ENCODE data around the gene GNG7.
"Not testable (repeated sequence)": the region's sequence is repeated elsewhere in the genome, so short reads cannot be mapped to it uniquely, and the experiment has no call there.

The GNG7 gene

DNA sequence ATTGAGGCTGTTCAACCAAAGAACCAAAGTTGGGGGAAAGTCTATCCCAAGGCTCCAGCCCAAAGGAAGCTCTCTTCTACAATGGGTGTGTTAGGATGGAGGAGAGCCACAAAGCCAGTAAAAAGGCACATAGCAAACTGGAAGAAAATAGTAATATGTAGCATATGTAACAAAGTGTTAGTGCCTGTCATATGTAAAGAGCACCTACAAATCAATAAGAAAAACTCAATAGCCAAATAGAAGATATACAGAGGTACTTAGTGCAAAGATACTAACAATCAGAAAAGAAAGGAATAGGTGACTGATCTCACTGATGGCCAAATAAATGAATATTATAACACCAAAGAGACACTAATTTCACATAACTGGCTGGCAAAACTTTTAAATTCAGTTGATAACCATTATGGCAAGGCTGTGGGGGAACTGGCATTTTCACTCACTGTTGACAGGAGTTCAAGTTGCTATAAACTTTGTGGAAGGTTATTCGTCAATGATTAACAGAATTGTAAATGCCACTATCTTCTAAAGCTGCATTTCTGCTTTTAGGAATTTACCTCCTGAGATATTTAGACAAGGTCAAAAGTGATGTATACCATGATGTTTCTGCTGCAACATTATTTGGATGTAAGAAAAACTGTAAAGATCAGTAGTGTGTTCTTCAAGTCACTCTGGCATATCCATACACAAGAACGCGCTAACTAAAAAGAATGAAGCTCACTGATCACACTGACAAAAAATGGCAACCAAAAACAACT, 110.8 kb downstream of the GNG7 start:
- DNase-seq: no peak

- DNase-seq: no peak
These were observed 111.7 kb downstream of the GNG7 start for GRCh38 chr19:2590630-2591399.

DNA sequence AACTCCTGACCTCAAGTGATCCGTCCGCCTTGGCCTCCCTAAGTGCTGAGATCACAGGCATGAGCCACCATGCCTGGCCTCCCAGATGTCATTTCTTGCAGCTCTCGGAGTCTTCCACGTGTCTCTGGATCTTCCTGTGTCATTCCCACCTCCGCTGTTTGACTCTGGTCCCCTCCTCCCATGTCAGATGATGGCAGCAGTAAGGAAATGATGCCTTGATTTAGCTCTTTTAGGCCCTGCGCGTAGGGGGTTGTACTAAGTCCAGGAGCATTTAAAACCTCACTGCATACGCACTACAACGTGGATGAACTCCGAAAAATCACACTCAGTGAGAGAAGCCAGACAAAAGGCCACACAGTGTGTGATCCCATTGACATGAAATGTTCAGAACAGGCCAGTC, 113.1 kb downstream of the GNG7 start:
- DNase-seq: no peak

DNA sequence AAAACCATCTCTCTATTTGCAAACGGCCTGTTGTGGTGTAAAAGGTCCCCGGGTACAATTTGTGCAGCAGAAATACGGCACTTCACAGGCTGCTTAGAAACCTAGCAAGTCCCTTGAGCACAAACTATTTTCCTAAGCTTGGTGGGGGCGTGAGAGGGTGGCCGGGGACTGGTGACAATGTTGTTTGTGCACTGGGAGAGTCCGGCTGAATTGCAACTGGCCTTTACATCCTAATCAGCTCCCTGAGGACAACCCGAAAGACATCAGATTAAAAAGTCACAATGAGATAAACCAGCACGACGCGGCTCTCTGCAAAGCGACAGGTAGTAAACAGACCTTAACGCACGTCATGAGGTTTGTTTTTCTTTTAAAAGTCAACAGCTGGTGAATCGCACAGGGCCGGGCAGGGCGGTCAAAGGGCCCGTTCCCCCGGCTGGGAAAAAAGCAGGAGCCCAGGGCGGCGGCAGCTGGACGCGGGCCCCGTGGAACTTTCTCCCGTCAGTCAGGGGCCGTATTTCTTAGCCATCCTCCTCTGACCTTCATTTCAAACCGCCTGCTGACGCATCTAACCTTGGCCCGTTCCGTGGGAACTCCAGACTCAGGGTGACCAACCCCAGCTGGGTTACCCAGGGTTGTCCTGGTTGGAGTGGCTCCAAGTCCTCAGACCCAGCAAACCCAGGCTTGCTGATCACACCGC, 114.3 kb downstream of the GNG7 start:
- no peak for DNase-seq

GRCh38 chr19:2587001-2587719, 115.3 kb downstream of the GNG7 start:
- DNase-seq: no peak

DNA sequence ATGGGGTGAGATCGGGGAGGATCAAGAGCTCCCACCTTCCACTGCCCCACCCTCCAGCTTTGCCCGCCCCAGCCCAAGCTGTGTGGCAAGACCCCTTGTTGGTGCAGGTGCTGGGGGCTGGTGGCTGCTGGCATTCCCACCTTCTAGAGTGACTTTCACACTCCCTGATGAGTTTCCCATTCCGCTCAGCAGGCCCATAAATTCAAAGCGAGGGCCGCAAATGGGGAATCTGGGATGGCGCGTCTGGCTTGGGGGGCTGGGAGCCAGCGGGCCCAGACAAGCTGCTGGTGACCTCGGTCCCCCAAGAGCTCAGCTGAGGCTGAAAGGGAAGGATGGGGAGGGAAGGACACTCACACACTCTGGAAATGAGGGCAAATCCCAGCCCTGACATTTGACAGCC, 116.3 kb downstream of the GNG7 start:
- DNase-seq: no peak

- no peak for DNase-seq
These were observed 118.5 kb downstream of the GNG7 start for GRCh38 chr19:2584002-2584401.

DNA sequence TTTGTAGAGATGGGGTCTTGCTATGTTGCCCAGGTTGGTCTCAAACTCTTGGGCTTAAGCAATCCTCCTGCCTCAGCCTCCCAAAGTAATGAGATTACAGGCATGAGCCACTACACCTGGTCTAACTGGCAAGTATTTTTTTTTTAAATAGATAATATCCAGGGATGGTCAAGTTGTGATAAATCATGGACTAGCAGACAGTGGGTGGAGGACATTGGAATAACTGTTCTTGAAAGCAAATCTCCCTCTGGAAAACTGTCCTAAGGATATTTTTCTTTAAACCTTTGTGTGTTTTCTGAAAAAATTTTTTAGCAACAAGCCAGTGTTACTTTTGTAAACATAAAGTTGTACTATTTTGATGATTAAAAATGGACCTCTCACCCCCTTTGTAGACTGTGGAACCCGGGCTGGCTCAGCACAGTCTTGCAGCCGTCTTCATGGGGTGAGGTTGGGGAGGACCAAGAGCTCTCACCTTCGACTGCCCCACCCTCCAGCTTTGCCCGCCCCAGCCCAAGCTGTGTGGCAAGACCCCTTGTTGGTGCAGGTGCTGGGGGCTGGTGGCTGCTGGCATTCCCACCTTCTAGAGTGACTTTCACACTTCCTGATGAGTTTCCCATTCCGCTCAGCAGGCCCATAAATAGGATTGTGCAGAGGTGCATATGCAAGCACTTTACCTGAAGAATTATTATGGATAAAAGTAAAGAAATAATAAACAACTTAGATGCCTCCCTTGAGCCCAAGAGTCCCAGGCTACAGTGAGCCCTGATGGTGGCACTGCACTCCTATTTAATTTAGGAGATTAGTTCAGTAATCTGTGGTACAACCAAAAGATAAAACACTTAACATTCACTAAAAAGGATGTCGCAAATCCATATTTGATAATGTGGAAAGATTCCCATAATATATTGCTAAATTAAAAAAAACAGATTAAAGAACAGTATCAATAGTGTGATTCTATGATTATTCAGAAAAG, 119.2 kb downstream of the GNG7 start:
- no peak for DNase-seq

GRCh38 chr19:2580396-2580795, 122.1 kb downstream of the GNG7 start:
- not testable (repeated sequence) for DNase-seq

DNA sequence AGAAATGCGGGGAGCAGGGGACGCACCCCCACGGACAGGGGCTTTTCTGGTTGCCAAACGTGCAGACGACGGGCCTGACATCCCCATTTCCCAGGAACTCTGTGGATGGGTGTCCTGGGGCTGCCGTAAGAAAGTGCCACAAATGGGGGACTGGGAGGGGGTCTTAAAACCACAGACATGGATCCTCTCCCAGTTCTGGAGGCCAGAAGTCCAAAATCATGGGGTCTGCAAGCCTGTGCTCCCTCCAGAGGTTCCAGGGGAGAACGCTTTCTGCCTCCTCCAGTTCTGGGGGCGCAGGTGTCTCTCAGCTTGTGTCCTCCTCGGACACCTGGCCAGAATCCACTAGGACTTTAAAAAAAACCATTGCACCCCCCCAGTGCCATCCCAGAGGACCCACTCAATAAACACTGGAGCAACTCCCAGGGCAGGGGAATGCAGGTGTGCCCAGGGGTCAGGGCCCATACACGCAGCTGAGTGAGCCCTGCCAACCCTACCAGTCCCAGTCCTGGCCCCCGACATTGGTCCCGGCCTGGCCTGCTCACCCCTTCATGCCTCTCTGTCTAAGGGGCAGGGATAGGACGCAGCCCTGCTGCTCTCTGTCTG, 122.7 kb downstream of the GNG7 start:
- no peak for DNase-seq

GRCh38 chr19:2578901-2579677, 123.4 kb downstream of the GNG7 start:
- DNase-seq: peak; percentile 61

GRCh38 chr19:2578391-2578890, 124.1 kb downstream of the GNG7 start:
- DNase-seq: no peak

DNA sequence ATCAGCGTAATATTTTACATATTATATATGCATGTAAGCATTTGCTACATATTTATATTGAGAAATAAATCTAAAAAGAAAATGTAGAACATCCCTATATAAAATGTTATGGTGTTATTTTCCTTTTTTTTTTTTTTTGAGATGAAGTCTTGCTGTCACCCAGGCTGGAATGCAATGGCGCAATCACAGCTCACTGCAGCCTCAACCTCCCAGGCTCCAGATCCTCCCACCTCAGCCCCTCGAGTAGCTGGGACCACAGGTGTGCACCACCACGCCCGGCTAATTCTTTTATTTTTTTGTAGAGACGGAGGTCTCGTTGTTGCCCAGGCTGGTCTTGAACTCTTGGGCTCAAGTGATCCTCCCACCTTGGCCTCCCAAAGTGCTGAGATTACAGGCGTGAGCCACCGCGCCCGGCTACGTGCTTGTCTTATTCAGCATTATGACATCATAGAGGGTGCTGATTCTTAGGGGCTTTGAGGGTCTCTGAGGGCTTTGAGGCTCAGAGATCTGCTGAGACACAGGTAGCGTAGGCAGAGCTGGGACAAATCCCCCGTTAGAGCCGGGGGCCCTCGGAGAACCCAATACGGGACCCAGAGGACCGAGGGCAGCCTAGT, 124.7 kb downstream of the GNG7 start:
- DNase-seq: no peak

DNA sequence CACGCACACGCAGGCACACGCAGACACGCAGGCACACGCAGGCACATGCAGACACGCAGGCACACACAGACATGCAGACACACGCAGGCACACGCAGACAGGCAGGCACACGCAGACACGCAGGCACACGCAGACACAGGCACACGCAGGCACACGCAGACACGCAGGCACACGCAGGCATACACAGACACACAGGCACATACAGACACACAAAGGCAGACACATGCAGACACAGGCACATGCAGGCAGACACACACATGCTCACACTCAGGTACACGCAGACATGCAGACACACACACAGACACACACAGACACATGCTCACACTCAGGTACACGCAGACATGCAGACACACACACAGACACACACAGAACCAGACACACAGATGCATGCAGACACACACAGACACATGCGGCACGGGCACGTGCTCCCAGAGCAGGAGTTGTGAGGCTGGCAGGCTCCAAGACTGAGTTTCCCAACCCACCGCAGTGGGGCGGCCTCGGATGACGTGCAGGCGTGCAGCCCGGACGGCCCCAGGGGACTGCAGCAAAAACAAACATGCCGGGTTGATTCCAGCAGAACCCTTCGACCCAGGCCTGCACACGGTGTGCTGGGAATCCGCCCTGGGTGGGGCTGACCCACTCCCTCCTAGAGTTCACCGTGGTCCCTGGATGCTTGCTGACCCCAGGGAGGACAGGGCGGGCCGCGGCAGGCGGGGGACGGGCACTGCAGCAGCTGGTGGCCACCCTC, 126.6 kb downstream of the GNG7 start:
- no peak for DNase-seq

GRCh38 chr19:2574971-2575630, 127.4 kb downstream of the GNG7 start:
- no peak for DNase-seq

GRCh38 chr19:2574478-2574931, 128.0 kb downstream of the GNG7 start:
- DNase-seq: no peak

DNA sequence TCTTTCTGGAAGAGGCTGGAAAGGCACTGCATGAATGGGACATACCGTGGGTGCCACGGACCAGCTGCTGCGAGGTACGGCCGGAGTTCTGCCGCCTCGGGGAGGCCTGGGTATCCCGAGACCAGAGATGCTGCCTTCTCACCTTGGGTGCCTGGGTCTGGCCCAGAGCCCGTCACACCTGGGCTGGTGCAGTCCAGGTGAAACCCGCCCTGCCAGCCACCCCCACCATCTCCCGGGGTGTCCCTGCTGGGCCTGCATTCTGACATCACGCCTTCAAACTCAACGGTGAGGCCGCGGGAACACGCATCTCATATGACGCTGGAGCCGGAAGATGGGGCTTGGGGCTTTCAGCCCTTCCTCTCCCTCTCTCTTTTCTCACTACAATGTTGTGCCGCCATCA, 128.6 kb downstream of the GNG7 start:
- DNase-seq: no peak

DNA sequence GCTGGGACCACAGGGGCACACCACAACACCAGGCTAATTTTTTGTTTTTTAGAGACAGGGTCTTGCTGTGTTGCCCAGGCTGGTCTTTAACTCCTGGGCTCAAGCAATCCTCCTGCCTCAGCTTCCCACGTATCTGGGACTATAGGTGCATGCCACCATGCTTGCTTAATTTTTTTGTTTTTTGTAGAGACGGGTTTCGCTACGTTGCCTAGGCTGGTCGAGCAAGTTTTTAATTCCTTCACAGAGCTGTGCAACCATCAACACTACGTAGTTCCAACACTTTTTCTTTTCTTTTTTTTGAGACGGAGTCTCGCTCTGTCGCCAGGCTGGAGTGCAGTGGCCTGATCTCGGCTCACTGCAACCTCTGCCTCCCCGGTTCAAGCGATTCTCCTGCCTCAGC, 130.3 kb downstream of the GNG7 start:
- not testable (repeated sequence) for DNase-seq

Measured in stimulated activated CD4-positive, alpha-beta T cell treated with anti-CD3 and anti-CD28 coated beads, Interleukin-4, amount 100 ng/mL, for 1 hour (primary cell).